ENCODE data around the gene EEIG2. TPM values are rescaled to one million over a fixed set of nuclear protein-coding genes. Genes with fewer than 3 reads are reported as not detected.
A peak's percentile ranks its signal among the peaks of the same experiment; 100 is the strongest.

Gene EEIG2
- total and polyA plus RNA-seq, 9 of the 15 experiments (the other 6 are each of a cell fraction or from before 2014, with no cell fraction given): 6.1 to 26.9 (median 15.2) TPM

DNA sequence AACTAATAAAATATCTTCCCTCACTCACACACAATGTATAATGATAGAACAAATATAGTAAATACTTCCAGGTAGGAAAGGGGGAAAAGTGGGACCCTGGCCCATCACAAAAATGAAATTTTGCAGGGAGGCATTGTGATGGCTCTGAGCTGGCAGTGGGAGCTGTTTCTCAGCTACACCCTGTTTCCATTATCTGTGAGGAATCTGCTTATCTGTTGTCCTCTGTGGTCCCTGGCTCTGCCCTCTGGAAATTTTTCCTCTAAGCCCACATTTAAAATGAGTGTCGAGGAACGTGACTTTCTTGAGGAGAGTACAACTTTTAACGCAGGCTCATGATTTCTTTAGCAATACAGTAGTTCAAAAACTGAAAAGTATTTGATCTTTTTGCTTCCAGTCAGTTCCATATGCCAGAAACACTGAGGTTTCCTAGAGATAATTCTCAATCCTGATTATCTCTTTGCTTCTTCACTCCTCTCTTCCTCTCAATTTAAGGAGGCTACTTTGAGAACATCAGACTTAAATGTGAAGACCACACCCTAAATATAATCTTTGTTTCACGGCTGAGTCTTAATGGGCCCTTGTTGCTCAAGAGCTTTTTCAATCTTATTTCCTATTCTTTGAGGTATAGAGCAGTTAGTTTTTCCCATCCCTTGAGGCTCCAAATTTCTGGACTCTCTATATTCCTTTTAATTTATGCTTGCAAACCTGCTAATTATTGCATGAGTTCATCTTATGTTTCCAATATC lies 5.0 kb upstream of the EEIG2 start:
- Histone ChIP-seq H3K9me3 (replicated peaks; ENCODE audit: control insufficient read depth, insufficient read depth, low read depth, low read length) (no peaks in the 10 kb centered on the region), H3K36me3 (ENCODE audit: control insufficient read depth, insufficient read depth, low read length) (no peaks in the 10 kb centered on the region), H3K4me3 (no peak overlapping the region), H2AFZ (ENCODE audit: low read depth, low read length) (peak overlapping the region; percentile 5; the same call in 1 of the 2 replicates), H3K27ac (ENCODE audit: extremely low read depth, low read depth, low read length) (no peak overlapping the region), H3K27me3 (ENCODE audit: control insufficient read depth in 2 of 2, insufficient read depth in 2 of 2, low read length in 2 of 2) (no peaks in the 10 kb centered on the region), H3K79me2 (ENCODE audit: control insufficient read depth, insufficient read depth, low read length) (no peaks in the 10 kb centered on the region), H3K9me1 (ENCODE audit: control insufficient read depth, insufficient read depth, low read length) (no peaks in the 10 kb centered on the region), H4K20me1 (replicated peaks; ENCODE audit: control insufficient read depth, insufficient read depth, low read length) (no peaks in the 10 kb centered on the region), H3K4me2 (ENCODE audit: insufficient read depth, low read length) (no peak overlapping the region), H3K4me1 (replicated peaks in 1 of 2; ENCODE audit: control insufficient read depth in 2 of 2, insufficient read depth in 2 of 2, low read length in 2 of 2) (peaks cover 4 to 38% of the 10 kb centered on the region in 2 experiments; a peak in 4 of 5 replicates), H3K9ac (ENCODE audit: insufficient read depth in 1 of 2, low read depth in 2 of 2, low read length in 2 of 2) (no peak overlapping the region)
- no TSS peak for BruUV-seq (replicated peaks)
- CTCF ChIA-PET (ENCODE audit: low intra/inter-chr PET ratio): no interaction called here
- in situ Hi-C loops (cut with MboI): no loop called here
- WGBS (ENCODE audit: insufficient coverage, low coverage, missing lambda C conversion rate): 4% methylated on average over 4 of the region's 4 CpGs
- no peak for FAIRE-seq
- intact Hi-C loops (cut with micrococcal nuclease): no loop called here
- ATAC-seq: no peak
- POLR2A ChIA-PET: interaction anchor here (1.1 kb wide), 1 partner anchor 9 kb away, joined by 3 read pairs; no protein-coding TSS in a partner anchor
- DNase-seq (ENCODE audit: extremely low read depth in 1 of 4, low spot score in 3 of 4): no peak
- TF ChIP-seq LEF1 (IDR thresholded peaks at IDR 0.05) (0 out of 2 replicates have a peak, but pooled peaks have one; percentile 16), DDX20 (tag; IDR thresholded peaks at IDR 0.05; ENCODE audit: low read depth) (no peak), ZNF644 (tag; IDR thresholded peaks at IDR 0.05; ENCODE audit: low read depth) (no peak), PPARD (CRISPR knock-in tag; IDR thresholded peaks at IDR 0.05) (no peak), L3MBTL2 (IDR thresholded peaks at IDR 0.05) (no peak), KDM4B (IDR thresholded peaks at IDR 0.05; ENCODE audit: borderline replicate concordance in 2 of 2, low read depth in 1 of 2) (no peak), HDAC6 (IDR thresholded peaks at IDR 0.05; ENCODE audit: low read depth, low read length) (no peak), CEBPB (tag; IDR thresholded peaks at IDR 0.05) (peak; percentile 53), ZNF41 (CRISPR knock-in tag; conservative IDR thresholded peaks at IDR 0.05) (no peak), NR1H2 (CRISPR knock-in tag; IDR thresholded peaks at IDR 0.05) (no peak), SMARCA5 (IDR thresholded peaks at IDR 0.05) (no peak), BCL6 (CRISPR knock-in tag; IDR thresholded peaks at IDR 0.05) (no peak), KAT8 (IDR thresholded peaks at IDR 0.05; ENCODE audit: low read depth) (no peak), CC2D1A (IDR thresholded peaks at IDR 0.05) (no peak), MBD2 (IDR thresholded peaks at IDR 0.05; ENCODE audit: borderline replicate concordance, low read depth) (no peak), ZNF354B (CRISPR knock-in tag; IDR thresholded peaks at IDR 0.05) (no peak), CHD1 (IDR thresholded peaks at IDR 0.05; ENCODE audit: low read length) (no peak), FOXK2 (conservative IDR thresholded peaks at IDR 0.05 in 1 of 2, IDR thresholded peaks at IDR 0.05 in 1 of 2; ENCODE audit: low read depth in 2 of 2) (no peak)
- TF ChIP-seq, protein P1, sequence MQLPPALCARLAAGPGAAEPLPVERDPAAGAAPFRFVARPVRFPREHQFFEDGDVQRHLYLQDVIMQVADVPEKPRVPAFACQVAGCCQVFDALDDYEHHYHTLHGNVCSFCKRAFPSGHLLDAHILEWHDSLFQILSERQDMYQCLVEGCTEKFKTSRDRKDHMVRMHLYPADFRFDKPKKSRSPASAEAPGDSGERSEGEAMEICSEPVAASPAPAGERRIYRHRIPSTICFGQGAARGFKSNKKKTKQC (CRISPR knock-in tag; IDR thresholded peaks at IDR 0.05): no peak
- TF ChIP-seq, protein P2, sequence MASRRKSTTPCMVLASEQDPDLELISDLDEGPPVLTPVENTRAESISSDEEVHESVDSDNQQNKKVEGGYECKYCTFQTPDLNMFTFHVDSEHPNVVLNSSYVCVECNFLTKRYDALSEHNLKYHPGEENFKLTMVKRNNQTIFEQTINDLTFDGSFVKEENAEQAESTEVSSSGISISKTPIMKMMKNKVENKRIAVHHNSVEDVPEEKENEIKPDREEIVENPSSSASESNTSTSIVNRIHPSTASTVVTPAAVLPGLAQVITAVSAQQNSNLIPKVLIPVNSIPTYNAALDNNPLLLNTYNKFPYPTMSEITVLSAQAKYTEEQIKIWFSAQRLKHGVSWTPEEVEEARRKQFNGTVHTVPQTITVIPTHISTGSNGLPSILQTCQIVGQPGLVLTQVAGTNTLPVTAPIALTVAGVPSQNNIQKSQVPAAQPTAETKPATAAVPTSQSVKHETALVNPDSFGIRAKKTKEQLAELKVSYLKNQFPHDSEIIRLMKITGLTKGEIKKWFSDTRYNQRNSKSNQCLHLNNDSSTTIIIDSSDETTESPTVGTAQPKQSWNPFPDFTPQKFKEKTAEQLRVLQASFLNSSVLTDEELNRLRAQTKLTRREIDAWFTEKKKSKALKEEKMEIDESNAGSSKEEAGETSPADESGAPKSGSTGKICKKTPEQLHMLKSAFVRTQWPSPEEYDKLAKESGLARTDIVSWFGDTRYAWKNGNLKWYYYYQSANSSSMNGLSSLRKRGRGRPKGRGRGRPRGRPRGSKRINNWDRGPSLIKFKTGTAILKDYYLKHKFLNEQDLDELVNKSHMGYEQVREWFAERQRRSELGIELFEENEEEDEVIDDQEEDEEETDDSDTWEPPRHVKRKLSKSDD (conservative IDR thresholded peaks at IDR 0.05; ENCODE audit: low read length): no peak
- TF ChIP-seq, protein P3, sequence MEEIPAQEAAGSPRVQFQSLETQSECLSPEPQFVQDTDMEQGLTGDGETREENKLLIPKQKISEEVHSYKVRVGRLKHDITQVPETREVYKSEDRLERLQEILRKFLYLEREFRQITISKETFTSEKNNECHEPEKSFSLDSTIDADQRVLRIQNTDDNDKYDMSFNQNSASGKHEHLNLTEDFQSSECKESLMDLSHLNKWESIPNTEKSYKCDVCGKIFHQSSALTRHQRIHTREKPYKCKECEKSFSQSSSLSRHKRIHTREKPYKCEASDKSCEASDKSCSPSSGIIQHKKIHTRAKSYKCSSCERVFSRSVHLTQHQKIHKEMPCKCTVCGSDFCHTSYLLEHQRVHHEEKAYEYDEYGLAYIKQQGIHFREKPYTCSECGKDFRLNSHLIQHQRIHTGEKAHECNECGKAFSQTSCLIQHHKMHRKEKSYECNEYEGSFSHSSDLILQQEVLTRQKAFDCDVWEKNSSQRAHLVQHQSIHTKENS (CRISPR knock-in tag; IDR thresholded peaks at IDR 0.05): no peak

Data from K562 (cell line).